GM19438 (cell line): Measurements from ENCODE around the gene TMEM183A.
"Not testable (repeated sequence)": the region's sequence is repeated elsewhere in the genome, so short reads cannot be mapped to it uniquely, and the experiment has no call there.

Source experiments
- ATAC-seq: cut with Tn5 transposase; IDR thresholded peaks from one replicate; pipeline ENCODE4 v1.9.1; 2021; ENCODE audit warnings: low read depth; ENCODE audit not compliant: unreplicated experiment

The TMEM183A gene

DNA sequence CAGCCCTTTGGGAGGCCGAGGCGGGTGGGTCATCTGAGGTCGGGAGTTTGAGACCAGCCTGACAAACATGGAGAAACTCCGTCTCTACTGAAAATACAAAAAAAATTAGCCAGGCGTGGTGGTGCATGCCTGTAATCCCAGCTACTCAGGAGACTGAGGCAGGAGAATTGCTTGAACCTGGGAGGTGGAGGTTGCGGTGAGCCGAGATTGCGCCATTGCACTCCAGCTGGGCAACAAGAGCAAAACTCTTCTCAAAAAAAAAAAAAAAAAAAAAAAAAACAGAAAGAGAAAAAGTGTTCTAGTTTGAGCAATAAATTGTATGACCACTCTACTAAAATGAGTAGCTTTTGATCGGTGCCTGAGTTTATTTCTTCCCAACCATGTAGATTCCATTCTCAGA lies 21.1 kb upstream of the TMEM183A start:
- not testable (repeated sequence) for ATAC-seq

DNA sequence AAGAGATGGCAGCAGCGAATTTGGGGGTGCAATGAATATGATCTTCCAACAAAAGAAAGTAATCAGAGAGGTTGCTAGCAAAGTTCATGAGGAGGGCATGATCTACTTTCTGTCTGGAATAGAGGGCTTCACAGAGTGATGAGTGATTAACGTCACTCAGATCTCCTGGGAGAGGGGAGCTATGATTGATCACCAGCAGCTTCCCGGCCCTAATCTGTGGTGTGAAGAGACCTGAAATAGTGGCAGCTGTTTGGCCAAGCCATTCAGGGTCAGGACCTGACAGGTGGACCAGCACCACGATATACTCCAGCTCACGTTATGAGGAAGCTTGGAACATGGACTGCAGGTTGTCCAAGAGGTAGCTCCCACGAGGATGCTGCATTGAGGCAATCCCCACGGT lies 19.9 kb upstream of the TMEM183A start:
- no peak for ATAC-seq

DNA sequence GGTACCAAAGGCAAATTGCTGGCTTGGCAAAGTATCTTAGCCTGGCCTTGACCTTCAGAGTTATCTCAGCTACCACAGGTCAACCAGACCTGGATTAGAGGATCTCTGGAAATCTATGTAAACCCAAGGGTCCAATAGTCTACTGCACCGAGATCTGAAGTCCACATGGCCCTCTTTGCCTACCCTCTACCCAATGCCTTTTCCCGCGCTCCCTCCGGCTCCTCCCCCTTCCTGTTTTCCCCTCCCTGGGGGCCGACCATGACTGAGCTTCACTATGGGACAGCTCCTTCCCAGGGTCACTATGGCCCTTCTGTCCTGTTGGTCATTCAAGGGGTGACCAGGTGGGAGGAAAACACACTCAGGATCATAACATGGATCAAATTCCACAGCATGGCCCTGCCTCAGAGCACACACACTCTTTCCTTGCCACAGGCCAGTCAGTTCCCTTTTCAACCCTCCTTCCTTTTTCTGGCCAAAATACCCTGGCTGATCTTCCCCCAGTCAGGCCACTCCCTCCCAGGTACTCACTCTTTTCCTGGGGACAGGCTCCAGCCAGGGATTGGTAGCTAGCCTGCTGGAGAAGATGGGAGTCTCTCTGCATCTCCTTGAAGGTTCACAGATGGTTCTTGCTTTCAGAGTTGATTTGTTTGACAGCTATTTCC lies 19.1 kb upstream of the TMEM183A start:
- ATAC-seq = no peak

DNA sequence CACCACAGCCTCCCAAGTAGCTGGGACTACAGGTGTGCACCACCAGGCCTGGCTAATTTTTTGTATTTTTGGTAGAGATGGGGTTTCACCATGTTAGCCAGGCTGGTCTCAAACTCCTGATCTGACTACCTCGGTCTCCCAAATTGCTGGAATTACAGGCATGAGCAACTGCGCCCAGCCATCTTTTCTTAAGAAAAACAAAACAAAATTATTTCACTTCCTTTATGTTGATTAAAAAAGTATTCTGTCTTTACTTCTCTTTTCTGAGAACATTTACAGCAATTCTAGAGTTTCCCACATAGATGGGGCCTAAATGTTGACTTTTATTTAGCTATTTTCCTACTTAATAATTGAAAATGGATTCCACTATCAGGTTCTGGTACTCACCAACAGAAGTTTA lies 17.3 kb upstream of the TMEM183A start:
- no peak for ATAC-seq

DNA sequence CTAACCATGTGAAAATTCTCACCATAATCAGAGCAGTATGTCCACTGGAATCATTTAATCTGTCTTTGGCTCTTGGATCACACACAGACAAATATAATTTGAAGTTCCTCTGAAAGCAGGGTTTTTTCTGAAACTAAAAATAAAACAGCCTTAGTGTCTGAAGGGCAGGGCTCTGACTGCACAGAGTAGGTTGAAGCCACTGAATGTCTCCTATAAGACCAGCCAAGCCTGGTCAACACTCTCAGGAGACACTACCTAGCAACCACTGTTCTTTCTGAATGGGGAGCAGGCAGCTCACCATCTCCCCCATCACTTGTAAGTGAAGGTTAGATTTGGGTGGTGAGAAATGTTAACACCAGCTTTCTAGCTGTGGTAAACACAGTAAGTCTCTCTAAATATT lies 16.1 kb upstream of the TMEM183A start:
- ATAC-seq = no peak

DNA sequence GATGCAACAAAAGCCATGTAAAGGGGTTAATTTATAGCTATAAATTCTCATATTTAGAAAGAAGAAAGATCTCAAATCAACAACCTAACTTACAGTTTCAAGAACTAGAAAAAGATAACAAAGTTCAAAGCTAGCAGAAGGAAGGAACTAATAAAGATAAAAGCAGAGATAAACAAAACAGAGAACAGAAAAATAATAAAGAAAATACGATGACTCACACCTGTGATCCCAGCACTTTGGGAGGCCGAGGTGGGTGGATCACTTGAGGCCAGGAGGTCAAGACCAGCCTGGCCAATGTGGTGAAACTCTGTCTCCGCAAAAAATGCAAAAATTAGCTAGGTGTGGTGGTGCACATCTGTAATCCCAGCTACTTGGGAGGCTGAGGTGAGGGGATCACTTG lies 12.4 kb upstream of the TMEM183A start:
- ATAC-seq = no peak

DNA sequence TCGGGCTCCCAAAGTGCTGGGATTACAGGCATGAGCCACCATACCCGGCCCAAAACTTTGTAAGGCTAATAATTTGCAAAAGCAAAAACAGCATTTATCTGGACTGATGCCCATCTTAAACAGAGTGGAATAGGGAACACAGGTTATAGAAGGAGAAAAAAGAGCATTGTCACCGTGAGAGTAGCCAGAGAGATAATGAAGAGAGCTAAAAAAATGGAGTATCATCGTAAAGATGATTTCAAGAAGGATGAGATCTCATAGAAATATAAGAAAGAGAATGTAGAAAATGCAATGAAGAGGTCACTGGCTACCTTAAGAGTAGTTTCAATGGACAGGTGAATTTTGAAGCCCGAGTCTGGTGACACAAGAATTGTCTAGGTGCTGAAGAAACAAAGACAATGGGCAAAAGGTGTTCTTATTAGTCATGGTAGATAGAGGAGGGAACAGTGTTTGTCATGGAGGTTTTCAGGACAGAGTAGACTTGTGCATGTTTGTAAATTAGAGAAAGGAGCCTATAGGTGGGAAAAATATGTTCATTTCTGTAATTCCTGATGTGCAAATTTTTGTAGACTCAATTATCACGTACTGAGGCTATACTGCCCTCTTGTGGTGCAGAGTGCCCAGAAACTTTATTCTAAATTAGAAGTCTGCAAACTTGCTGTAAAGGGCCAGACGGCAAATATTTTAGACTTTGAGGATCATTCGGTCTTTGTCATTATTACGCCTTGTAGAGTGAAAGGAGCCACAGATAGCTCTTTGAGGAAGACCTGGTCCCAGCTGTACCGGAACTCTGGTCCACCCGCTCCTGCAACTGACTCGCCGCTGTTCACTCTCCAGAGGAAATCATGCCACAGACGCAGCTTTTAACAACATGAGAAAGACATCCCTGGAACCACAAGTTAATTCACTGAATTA lies 8.1 kb upstream of the TMEM183A start:
- ATAC-seq = no peak

DNA sequence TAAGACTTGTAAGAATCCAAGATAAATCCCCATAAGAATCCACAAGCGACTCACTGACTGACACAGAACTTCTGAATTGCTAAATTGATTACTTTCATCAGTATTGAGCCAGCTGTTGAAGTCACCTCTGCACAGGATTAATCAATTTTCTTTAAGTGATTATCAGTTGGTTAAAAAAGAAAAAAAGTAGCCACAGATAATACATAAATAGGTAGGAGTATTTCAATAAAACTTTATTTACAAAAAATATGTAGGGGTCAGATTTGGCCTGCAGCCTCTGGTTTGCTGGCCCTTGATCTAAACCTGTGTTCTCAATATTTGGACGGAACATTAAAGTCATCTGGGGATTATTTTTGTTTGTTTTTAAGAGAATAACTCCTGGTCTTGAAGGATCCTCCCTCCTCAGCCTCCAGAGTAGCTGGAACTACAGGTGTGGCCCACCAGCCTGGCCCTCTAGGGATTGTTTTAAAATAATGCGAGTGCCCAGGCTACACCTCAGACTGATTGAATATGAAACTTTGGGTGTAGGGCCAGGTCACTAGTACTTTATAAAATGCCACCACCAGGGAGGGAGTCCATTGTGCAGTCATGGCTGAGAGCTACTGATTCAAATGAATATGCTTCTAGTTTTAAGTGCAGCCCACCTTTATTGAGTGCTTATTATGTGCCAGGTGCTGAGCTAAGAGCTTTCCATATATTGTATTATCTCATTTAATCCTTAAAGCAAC lies 6.8 kb upstream of the TMEM183A start:
- no peak for ATAC-seq

DNA sequence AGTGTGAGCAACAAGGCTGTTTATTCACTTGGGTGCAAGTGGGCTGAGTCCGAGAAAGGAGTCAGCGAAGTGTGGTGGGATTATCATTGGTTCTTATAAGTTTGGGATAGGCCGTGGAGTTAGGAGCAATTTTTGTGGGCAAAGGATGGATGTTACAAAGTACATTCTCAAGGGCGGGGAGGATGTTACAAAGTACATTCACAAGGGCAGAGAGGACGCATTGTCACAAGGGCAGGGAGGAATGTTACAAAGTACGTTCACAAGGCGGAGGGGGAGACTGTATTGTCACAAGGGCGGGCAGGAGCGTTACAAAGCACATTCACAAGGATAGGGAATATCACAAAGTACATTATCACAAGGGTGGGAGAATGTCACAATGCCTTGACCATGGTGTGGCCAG lies 5.2 kb upstream of the TMEM183A start:
- ATAC-seq = no peak

DNA sequence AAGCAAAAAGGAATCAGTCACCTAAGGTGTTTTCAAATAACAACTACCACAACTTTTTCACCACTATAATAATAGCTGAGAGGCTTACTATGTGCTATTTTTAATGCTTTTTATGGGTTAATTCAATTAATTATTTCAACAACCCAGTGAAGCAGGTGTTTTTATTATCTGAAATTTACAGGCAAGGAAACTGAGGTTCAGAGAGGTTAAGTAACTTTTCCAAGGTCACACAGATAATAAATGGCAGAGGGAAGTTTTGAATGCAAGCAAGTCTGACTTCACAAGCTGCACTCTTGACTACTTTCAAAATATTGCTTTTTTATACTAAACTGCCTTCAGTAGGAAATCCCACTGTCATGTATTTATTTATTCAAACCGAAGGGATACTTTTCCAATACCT lies 4.2 kb upstream of the TMEM183A start:
- ATAC-seq = no peak

DNA sequence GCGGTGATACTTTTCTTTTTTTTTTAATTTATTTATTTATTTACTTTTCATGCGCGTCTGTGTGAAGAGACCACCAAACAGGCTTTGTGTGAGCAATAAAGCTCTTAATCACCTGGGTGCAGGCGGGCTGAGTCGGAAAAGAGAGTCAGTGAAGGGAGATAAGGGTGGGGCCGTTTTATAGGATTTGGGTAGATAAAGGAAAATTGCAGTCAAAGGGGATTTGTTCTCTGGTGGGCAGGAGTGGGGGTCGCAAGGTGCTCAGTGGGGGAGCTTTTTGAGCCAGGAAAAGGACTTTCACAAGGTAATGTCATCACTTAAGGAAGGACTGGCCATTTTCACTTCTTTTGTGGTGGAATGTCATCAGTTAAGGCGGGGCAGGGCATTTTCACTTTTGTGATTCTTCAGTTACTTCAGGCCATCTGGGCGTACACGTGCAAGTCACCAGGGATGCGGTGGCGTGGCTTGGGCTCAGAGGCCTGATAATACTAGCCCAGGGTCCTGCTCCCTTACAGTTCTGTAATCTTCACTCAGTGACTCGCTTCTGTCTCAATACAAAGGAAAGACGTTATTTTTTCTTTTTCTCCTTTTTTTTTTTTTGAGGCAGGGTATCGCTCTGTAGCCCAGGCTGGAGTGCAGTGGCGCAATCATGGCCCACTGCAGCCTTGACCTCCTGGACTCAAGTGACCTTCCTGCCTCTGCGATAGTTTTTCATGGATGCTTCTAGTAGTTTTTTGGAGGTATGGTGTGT lies 1.6 kb upstream of the TMEM183A start:
- ATAC-seq = not testable (repeated sequence)

DNA sequence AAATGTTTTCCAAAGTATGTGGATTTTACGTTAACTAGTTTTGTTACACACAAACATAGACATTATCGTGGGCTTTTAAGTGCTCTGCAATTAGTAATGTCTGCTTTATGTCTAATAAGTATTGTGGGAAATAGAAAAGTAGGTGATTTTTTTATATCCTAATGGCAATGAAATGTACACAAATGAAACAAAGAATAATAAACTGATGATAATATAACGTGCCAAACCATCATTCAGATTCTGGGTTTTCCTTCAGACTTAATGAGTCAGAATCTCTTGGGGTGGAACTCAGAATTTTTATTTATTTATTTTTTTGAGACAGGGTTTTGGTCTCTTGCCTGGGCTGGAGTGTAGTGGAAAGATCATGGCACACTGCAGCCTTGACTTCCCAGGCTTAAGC lies 2.0 kb downstream of the TMEM183A start:
- no peak for ATAC-seq

DNA sequence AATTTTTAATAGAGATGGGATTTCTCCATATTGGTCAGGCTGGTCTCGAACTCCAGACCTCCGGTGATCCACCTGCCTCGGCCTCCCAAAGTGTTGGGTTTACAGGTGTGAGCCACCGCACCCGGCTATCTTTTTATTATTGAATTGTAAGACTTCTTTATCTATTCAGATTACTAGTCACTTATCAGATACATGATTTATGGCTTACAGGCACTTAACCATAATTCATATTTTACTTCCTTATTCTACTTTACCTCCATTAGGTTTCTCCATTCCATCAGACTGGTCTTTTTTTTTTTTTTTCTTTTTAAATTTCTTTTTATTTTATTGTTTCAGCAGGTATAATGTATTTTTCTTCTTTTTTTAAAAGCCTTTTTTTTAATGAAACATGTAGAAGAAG lies 4.4 kb downstream of the TMEM183A start:
- ATAC-seq = no peak

DNA sequence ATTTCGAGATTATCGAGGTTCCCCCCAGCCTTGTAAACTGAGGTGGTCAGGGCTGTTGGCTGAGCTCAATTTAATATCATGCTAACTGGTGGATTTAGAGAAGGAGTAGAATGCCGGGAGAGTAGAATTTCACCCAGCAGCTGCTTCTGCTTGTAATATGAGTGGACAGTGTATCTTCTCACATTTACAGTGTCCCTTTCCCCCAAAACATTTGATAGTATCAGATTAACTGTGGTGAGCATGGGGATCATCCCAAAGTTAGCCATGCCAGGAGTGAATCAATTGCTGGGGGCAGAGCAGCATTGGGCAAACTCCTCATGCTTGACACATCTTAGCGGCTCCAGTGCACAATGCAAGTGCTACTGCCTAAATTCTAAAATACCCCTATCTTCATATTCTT lies 9.9 kb downstream of the TMEM183A start:
- no peak for ATAC-seq

DNA sequence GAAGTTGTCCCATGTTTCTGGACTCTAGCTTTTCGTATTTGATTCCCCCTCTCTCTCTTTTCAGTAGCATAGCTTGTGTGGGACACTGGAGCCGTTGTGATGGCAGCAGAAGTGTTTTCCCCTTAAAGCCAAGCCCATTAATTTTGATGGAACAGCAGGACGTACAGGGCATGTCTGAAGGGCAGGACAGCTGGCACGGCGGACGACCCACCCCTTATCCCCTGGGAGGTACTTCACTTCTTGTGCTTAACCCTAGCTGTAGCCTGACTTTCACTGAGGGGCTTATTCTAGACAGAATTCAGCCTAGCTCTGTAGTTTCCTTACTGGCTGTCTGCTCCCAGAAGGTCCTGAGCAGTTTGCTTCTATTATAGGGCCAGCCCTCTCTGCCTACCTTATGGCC lies 10.5 kb downstream of the TMEM183A start:
- no peak for ATAC-seq

DNA sequence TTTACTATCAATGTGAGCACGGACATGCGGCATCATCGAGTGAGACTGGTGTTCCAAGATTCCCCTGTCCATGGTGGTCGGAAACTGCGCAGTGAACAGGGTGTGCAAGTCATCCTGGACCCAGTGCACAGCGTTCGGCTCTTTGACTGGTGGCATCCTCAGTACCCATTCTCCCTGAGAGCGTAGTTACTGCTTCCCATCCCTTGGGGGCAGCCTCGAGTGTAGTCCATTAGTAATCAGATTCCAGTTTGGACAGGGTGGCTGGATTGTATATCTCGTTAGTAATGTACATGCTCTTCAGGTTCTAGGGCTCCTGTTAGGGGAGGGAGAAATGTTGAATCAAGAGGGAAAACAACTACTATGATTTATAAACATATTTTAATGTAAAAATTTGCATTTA lies 15.7 kb downstream of the TMEM183A start:
- ATAC-seq = not testable (repeated sequence)

DNA sequence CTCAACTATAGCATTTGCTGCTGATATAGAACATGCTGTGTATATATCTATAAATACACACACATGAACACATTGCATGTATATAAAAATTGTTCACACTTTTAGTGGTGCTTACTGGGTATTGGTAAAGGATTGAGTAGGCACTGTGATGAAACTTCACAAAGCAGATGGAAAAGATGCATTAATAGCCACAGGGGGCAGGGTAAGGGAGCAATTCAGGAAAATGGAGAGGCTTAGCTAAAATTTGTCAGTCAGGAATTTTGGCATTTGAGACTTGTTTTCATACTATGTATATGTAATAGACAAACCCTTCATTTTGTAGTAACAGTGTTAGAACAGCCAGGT lies 18.5 kb downstream of the TMEM183A start:
- ATAC-seq = no peak

DNA sequence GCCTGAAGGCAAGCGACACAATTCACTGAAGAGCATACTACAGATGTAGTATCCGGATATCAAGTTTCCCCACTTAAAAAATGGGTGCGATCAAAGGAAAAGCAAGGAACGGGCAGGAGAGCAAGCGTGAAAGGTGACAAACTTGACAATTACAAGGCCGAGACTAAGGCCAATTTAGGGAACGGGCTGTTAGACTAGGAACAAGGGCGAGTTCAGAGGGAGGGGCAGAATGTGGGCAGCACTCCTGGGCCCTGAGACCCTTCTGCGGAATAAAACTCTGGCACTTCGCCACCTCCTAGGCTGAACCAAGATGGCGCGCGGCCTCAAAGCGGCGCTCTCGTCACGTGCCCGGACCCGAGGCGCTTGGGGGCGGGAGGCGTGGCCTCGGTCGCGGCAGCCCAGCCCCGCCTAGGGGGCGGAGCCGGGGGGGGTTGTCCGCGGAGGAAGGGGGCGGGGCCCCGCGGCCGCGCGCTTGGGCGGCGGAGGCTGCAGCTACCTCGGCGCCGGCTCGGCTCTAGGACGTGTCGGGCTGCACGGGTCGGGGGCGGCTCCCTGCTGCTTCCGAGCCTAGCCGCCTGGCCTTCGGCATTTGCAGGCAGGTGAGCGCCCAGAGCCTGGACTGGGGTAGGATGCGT lies 19.0 kb downstream of the TMEM183A start, which contains the start of gene PPFIA4:
TSS of gene PPFIA4 (plus strand) at position 461 of the 635 bp plus-strand sequence. CDS start 12,518 bp downstream, outside the sequence.
- ATAC-seq = peak; percentile 82

DNA sequence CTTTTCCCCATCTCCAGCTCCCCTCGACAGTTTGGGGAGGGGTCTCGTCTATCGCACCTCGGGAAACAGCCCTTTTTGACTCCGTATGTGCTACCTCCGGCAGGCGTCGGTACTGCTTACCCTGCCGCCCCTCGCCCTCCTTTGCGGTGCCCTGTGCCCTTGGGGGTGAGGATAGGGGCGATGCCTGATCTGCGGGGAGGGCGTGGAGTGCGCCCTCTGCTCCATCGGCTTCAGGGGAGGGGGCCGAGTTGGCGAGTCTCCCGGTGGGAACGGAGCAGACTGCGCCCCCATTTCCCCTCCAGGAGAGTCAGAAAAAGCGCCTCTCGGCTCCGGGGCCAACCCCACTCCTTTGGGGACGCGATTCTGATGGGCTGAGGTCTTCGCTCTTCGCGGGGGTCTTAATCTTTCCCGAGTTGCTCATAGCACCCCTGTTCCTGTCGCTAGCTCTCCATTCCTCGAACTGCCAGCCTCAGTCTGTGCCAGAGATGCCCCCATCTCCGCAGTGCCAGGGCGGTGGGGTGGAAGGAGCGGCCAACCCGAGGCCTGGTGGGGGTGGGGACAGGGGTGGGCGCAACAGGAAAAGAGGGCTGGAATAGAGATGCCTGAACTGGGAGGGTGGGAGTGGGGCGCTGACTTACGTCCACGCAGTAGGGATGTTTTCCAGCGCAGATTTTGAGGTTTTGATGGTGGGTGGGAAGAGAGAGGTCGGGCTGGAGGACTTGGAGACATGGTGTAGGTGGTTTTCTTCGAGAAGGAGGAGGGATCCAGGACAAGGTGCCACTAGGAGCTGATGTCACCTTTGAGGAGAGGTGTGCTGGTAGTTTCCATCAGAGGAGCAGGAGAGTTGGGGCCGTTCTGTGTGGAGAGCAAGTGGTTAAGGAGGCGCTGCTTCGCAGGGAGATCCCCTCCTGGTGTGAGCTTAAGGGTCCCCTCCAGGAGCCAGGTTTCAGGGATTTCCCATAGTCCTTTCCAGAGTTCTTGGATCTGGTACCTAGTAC lies 19.8 kb downstream of the TMEM183A start:
- peak; percentile 30 for ATAC-seq
